Cardiac fibroblast (primary cell): ENCODE measurements around the gene ANKRD33.
A peak's percentile ranks its signal among the peaks of the same experiment; 100 is the strongest.

Experiments used
- DNase-seq, 2 donors: peaks; one replicate each; pipeline versions ENCODE4 v3.0.0 to v3.0.0-alpha.2; 2010; ENCODE audit warnings: low read depth in 2 of 2
- H3K4me3 ChIP-seq, 2 donors: replicated peaks in 1 of 2; 1 replicate in 1 of 2; 2 replicates in 1 of 2; pipeline ENCODE4 v1.5.1; 2011; ENCODE audit warnings: low read depth in 2 of 2, low read length in 2 of 2, mild to moderate bottlenecking in 2 of 2, moderate library complexity in 1 of 2
- CTCF ChIP-seq: IDR thresholded peaks from one replicate; pipeline ENCODE4 v1.5.1; 2011; ENCODE audit warnings: low read depth, mild to moderate bottlenecking, low read length, inconsistent platforms

Gene ANKRD33

GRCh38 chr12:51924551-51925319 lies 36.8 kb downstream of the ANKRD33 start:
- DNase-seq, result no peak
- no peak for TF ChIP-seq CTCF
- H3K4me3 ChIP-seq, result no peak overlapping the region

- peak in 1 of 2 donors; percentile 7 for DNase-seq
- H3K4me3 ChIP-seq, result no peak overlapping the region
- TF ChIP-seq CTCF, result no peak
Measured at GRCh38 chr12:51925346-51926063, 37.6 kb downstream of the ANKRD33 start.

- peak in 1 of 2 donors; percentile 86 for DNase-seq
- TF ChIP-seq CTCF, result no peak
Measured at GRCh38 chr12:51926064-51926632, 38.2 kb downstream of the ANKRD33 start.

GRCh38 chr12:51926718-51927117 lies 38.8 kb downstream of the ANKRD33 start:
- no peak overlapping the region for H3K4me3 ChIP-seq
- peak; percentile 68 to 70 for DNase-seq
- peak; percentile 70 for TF ChIP-seq CTCF

More at GRCh38 chr12:51926064-51926632, 38.2 kb downstream of the ANKRD33 start:
- no peak overlapping the region for H3K4me3 ChIP-seq

GRCh38 chr12:51932218-51933076 lies 44.5 kb downstream of the ANKRD33 start:
- no peak for DNase-seq
- no peak for TF ChIP-seq CTCF
- no peak overlapping the region for H3K4me3 ChIP-seq

GRCh38 chr12:51934080-51934479 lies 46.2 kb downstream of the ANKRD33 start:
- no peak for TF ChIP-seq CTCF
- H3K4me3 ChIP-seq, result no peak overlapping the region

More at GRCh38 chr12:51934080-51934479, 46.2 kb downstream of the ANKRD33 start:
- no peak for DNase-seq
